HepG2 (cell line): ENCODE data around the gene FETUB. TPM values are rescaled to one million over a fixed set of nuclear protein-coding genes. Genes with fewer than 3 reads are reported as not detected.
A peak's percentile ranks its signal among the peaks of the same experiment; 100 is the strongest.

Experiments used
- ATF7 ChIP-seq, 2 experiments: fragments of 450-650 bp in 1 of 2; sonication (generic) in 1 of 2; formaldehyde crosslinking in 1 of 2; IDR thresholded peaks; 2 replicates each; pipeline versions ENCODE4 v1.4.0 to v1.6.1; 2016 to 2020; ENCODE audit warnings: antibody characterized with exemption in 1 of 2, mild to moderate bottlenecking in 1 of 2, missing genetic modification reagents in 1 of 2
- FOXK2 ChIP-seq: fragments of 450-650 bp; IDR thresholded peaks from 2 replicates; pipeline ENCODE4 v1.6.1; 2016
- JUN ChIP-seq: sonication (generic); formaldehyde crosslinking; IDR thresholded peaks from 2 replicates; pipeline ENCODE4 v1.4.0; 2020; ENCODE audit warnings: mild to moderate bottlenecking, missing genetic modification reagents
- MED8 ChIP-seq: sonication (generic); formaldehyde crosslinking; IDR thresholded peaks from 2 replicates; pipeline ENCODE4 v1.8.1; 2023; ENCODE audit warnings: mild to moderate bottlenecking, missing genetic modification reagents; ENCODE audit not compliant: insufficient replicate concordance
- PAWR ChIP-seq: sonication (generic); formaldehyde crosslinking; IDR thresholded peaks from 2 replicates; pipeline ENCODE4 v1.4.0; 2020; ENCODE audit warnings: missing genetic modification reagents, mild to moderate bottlenecking, borderline replicate concordance
- PLRG1 ChIP-seq: fragments of 450-650 bp; conservative IDR thresholded peaks from 2 replicates; pipeline ENCODE4 v1.6.1; 2016
- RAD21 ChIP-seq: fragments of 450-650 bp; formaldehyde crosslinking; IDR thresholded peaks from 2 replicates; pipeline ENCODE4 v1.5.0; 2020; ENCODE audit warnings: mild to moderate bottlenecking
- WIZ ChIP-seq: sonication (generic); formaldehyde crosslinking; IDR thresholded peaks from 2 replicates; pipeline ENCODE4 v1.5.1; 2020; ENCODE audit warnings: mild to moderate bottlenecking, missing genetic modification reagents
- ZBTB20 ChIP-seq: sonication (generic); formaldehyde crosslinking; IDR thresholded peaks from 2 replicates; pipeline ENCODE4 v1.8.1; 2023; ENCODE audit warnings: missing genetic modification reagents, low read depth, mild to moderate bottlenecking, borderline replicate concordance
- ZFP41 ChIP-seq: sonication (generic); formaldehyde crosslinking; IDR thresholded peaks from 2 replicates; pipeline ENCODE4 v1.4.0; 2020; ENCODE audit warnings: mild to moderate bottlenecking, missing genetic modification reagents, borderline replicate concordance
- ZNF136 ChIP-seq: sonication (generic); formaldehyde crosslinking; IDR thresholded peaks from 2 replicates; pipeline ENCODE4 v1.8.1; 2022; ENCODE audit warnings: low read depth, mild to moderate bottlenecking, moderate library complexity, missing genetic modification reagents
- ZNF468 ChIP-seq: sonication (generic); formaldehyde crosslinking; IDR thresholded peaks from 2 replicates; pipeline ENCODE4 v1.8.0; 2022; ENCODE audit warnings: mild to moderate bottlenecking, moderate library complexity, missing genetic modification reagents
- ZNF546 ChIP-seq: sonication (generic); formaldehyde crosslinking; conservative IDR thresholded peaks from 2 replicates; pipeline ENCODE4 v1.8.1; 2023; ENCODE audit warnings: mild to moderate bottlenecking, missing genetic modification reagents
- ZNF557 ChIP-seq: sonication (generic); formaldehyde crosslinking; IDR thresholded peaks from 2 replicates; pipeline ENCODE4 v1.4.0; 2020; ENCODE audit warnings: missing genetic modification reagents
- ZNF577 ChIP-seq: sonication (generic); formaldehyde crosslinking; IDR thresholded peaks from 2 replicates; pipeline ENCODE4 v1.4.0; 2020; ENCODE audit warnings: mild to moderate bottlenecking, low read depth, missing genetic modification reagents, borderline replicate concordance
- ZZZ3 ChIP-seq: sonication (generic); formaldehyde crosslinking; IDR thresholded peaks from 2 replicates; pipeline ENCODE4 v1.4.0; 2020; ENCODE audit warnings: missing genetic modification reagents, mild to moderate bottlenecking, borderline replicate concordance
- polyA plus RNA-seq, 8 experiments: library from polyadenylated mRNA; depleted of rRNA in 3 of 8; stranded (reverse) in 7 of 8; unstranded in 1 of 8; fragments of >200 nt; fragmentation: Illumina TruSeq in 4 of 8; extraction: Trizol in 4 of 8; gene quantifications; 2 replicates each; pipeline versions ENCODE4 v1.2.1 to v1.2.3, GENCODE V29; 2011 to 2016; ENCODE audit warnings: low read depth in 4 of 8, missing spikeins in 1 of 8, mixed read lengths in 1 of 8; ENCODE audit not compliant: insufficient read depth in 1 of 8
- total RNA-seq, 5 experiments: library from RNA; depleted of rRNA; stranded (reverse); fragments of >200 nt; fragmentation: Illumina TruSeq; extraction: Trizol; gene quantifications; 2 replicates each; pipeline ENCODE4 v1.2.3, GENCODE V29; 2016; ENCODE audit warnings: low read depth in 1 of 5
- TF ChIP-seq, protein P1 (sequence below): sonication (generic); formaldehyde crosslinking; IDR thresholded peaks from 2 replicates; pipeline ENCODE4 v1.5.1; 2020; ENCODE audit warnings: missing genetic modification reagents, mild to moderate bottlenecking, borderline replicate concordance
- TF ChIP-seq, protein P2 (sequence below): sonication (generic); formaldehyde crosslinking; IDR thresholded peaks from 2 replicates; pipeline ENCODE4 v1.8.1; 2023; ENCODE audit warnings: mild to moderate bottlenecking, missing genetic modification reagents, borderline replicate concordance
- TF ChIP-seq, protein P3 (sequence below): IDR thresholded peaks from 2 replicates; pipeline ENCODE4 v1.6.1; 2016; ENCODE audit warnings: missing genetic modification reagents, missing compliant biosample characterization
- TF ChIP-seq, protein P4 (sequence below): sonication (generic); formaldehyde crosslinking; conservative IDR thresholded peaks from 2 replicates; pipeline ENCODE4 v1.8.0; 2022; ENCODE audit warnings: mild to moderate bottlenecking, moderate library complexity, missing genetic modification reagents
- TF ChIP-seq, protein P5 (sequence below): sonication (generic); formaldehyde crosslinking; IDR thresholded peaks from 2 replicates; pipeline ENCODE4 v1.4.0; 2020; ENCODE audit warnings: low read depth, mild to moderate bottlenecking, missing genetic modification reagents
- TF ChIP-seq, protein P6 (sequence below): sonication (generic); formaldehyde crosslinking; IDR thresholded peaks from 2 replicates; pipeline ENCODE4 v1.8.1; 2023; ENCODE audit warnings: missing genetic modification reagents, mild to moderate bottlenecking, borderline replicate concordance

Gene FETUB
- total and polyA plus RNA-seq, 2 of the 13 experiments (the other 11 are each of a cell fraction or from before 2014, with no cell fraction given): 2.1 to 4.4 TPM

DNA sequence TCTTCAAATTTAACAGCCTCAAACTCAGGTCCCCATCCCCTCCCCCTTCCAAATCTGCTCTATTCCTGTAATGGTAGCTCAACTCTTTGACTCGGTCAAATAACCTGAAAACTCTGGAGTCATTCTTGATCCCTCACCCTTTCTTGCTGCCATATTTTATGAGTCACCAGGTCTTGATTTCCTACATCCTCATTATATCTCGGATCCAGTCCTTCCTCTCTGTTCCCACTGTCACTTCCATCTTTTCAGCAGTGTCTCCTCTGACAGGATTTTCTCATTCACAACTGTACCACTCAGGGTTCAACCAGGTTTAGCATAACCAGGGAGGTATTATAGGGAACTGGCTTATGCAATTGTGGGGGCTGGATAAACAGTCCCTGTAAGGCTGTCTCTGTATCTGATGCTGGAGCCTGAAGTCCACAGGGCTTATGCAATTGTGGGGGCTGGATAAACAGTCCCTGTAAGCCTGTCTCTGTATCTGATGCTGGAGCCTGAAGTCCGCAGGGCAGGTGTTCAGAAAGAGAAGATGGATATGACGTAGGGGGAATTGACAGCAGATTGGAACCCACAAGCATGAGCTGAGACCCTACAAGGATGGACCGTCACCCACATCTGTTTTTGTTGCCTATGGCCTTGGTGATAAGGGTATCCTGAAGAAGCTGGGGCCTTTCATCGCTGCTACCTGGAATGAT, 9.1 kb upstream of the FETUB start (continued):
- TF ChIP-seq MED8 (no peak), PAWR (CRISPR knock-in tag) (no peak), ATF7 (IDR thresholded peaks at IDR 0.05) (peak; percentile 4; the same call in 1 of the 2 replicates), ATF7 (CRISPR knock-in tag; IDR thresholded peaks at IDR 0.05) (peak; percentile 61; the same call in 1 of the 2 replicates), ZNF546 (no peak), ZFP41 (CRISPR knock-in tag) (no peak), WIZ (no peak), FOXK2 (peak; percentile 58; the same call in 1 of the 2 replicates), RAD21 (CRISPR knock-in tag) (no peak), ZNF136 (no peak), ZBTB20 (CRISPR knock-in tag) (peak; percentile 84; the same call in 1 of the 2 replicates), ZZZ3 (CRISPR knock-in tag) (no peak), ZNF557 (CRISPR knock-in tag) (0 out of 2 replicates have a peak, but pooled peaks have one; percentile 40), ZNF577 (CRISPR knock-in tag) (no peak), ZNF468 (CRISPR knock-in tag) (no peak), JUN (CRISPR knock-in tag) (0 out of 2 replicates have a peak, but pooled peaks have one; percentile 25), PLRG1 (no peak)
- TF ChIP-seq, protein P1, sequence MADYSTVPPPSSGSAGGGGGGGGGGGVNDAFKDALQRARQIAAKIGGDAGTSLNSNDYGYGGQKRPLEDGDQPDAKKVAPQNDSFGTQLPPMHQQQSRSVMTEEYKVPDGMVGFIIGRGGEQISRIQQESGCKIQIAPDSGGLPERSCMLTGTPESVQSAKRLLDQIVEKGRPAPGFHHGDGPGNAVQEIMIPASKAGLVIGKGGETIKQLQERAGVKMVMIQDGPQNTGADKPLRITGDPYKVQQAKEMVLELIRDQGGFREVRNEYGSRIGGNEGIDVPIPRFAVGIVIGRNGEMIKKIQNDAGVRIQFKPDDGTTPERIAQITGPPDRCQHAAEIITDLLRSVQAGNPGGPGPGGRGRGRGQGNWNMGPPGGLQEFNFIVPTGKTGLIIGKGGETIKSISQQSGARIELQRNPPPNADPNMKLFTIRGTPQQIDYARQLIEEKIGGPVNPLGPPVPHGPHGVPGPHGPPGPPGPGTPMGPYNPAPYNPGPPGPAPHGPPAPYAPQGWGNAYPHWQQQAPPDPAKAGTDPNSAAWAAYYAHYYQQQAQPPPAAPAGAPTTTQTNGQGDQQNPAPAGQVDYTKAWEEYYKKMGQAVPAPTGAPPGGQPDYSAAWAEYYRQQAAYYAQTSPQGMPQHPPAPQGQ (CRISPR knock-in tag): no peak; the same call in 1 of the 2 replicates
- TF ChIP-seq, protein P2, sequence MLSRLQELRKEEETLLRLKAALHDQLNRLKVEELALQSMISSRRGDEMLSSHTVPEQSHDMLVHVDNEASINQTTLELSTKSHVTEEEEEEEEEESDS (CRISPR knock-in tag): no peak; the same call in 1 of the 2 replicates
- TF ChIP-seq, protein P3, sequence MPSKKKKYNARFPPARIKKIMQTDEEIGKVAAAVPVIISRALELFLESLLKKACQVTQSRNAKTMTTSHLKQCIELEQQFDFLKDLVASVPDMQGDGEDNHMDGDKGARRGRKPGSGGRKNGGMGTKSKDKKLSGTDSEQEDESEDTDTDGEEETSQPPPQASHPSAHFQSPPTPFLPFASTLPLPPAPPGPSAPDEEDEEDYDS: 0 out of 2 replicates have a peak, but pooled peaks have one; percentile 24
- TF ChIP-seq, protein P4, sequence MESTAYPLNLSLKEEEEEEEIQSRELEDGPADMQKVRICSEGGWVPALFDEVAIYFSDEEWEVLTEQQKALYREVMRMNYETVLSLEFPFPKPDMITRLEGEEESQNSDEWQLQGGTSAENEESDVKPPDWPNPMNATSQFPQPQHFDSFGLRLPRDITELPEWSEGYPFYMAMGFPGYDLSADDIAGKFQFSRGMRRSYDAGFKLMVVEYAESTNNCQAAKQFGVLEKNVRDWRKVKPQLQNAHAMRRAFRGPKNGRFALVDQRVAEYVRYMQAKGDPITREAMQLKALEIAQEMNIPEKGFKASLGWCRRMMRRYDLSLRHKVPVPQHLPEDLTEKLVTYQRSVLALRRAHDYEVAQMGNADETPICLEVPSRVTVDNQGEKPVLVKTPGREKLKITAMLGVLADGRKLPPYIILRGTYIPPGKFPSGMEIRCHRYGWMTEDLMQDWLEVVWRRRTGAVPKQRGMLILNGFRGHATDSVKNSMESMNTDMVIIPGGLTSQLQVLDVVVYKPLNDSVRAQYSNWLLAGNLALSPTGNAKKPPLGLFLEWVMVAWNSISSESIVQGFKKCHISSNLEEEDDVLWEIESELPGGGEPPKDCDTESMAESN: peak; percentile 67; the same call in 1 of the 2 replicates
- TF ChIP-seq, protein P5, sequence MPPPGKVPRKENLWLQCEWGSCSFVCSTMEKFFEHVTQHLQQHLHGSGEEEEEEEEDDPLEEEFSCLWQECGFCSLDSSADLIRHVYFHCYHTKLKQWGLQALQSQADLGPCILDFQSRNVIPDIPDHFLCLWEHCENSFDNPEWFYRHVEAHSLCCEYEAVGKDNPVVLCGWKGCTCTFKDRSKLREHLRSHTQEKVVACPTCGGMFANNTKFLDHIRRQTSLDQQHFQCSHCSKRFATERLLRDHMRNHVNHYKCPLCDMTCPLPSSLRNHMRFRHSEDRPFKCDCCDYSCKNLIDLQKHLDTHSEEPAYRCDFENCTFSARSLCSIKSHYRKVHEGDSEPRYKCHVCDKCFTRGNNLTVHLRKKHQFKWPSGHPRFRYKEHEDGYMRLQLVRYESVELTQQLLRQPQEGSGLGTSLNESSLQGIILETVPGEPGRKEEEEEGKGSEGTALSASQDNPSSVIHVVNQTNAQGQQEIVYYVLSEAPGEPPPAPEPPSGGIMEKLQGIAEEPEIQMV: peak; percentile 40; the same call in 1 of the 2 replicates
- TF ChIP-seq, protein P6, sequence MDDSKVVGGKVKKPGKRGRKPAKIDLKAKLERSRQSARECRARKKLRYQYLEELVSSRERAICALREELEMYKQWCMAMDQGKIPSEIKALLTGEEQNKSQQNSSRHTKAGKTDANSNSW: no peak
